Heart right ventricle (tissue), 16 donors: ENCODE data around the gene CACNB2. TPM values are rescaled to one million over a fixed set of nuclear protein-coding genes. Genes with fewer than 3 reads are reported as not detected.

ENCODE experiments used
- ATAC-seq, 8 donors: fragments of 200-7000 bp; cut with Tn5 transposase; one replicate each; pipeline ENCODE4 v1.9.1; 2020; ENCODE audit warnings: mild to moderate bottlenecking in 8 of 8, moderate library complexity in 8 of 8, moderate number of reproducible peaks in 1 of 8
- DNase-seq, 2 donors: peaks; one replicate each; pipeline ENCODE4 v3.0.0-alpha.2; 2020
- H3K27ac ChIP-seq, 10 donors: fragments of 200-600 bp; sonication (generic) in 2 of 10; one replicate each; pipeline versions ENCODE4 v1.5.0 to v1.8.0; 2020 to 2022; ENCODE audit warnings: mild to moderate bottlenecking in 3 of 10
- H3K27me3 ChIP-seq, 7 donors: fragments of 200-600 bp; one replicate each; pipeline ENCODE4 v1.8.0; 2021 to 2022; ENCODE audit warnings: mild to moderate bottlenecking in 2 of 7
- H3K36me3 ChIP-seq, 9 donors: fragments of 200-600 bp; sonication (generic) in 1 of 9; one replicate each; pipeline versions ENCODE4 v1.5.0 to v1.8.0; 2020 to 2022; ENCODE audit warnings: mild to moderate bottlenecking in 2 of 9
- H3K4me1 ChIP-seq, 9 donors: fragments of 200-600 bp; sonication (generic) in 1 of 9; one replicate each; pipeline versions ENCODE4 v1.5.0 to v1.8.0; 2020 to 2022; ENCODE audit warnings: mild to moderate bottlenecking in 4 of 9
- H3K4me3 ChIP-seq, 10 donors: fragments of 200-600 bp; sonication (generic) in 2 of 10; one replicate each; pipeline versions ENCODE4 v1.5.0 to v1.8.0; 2020 to 2022; ENCODE audit warnings: mild to moderate bottlenecking in 7 of 10, moderate library complexity in 2 of 10
- H3K9me3 ChIP-seq, 11 donors: fragments of 200-600 bp in 10 of 11; sonication (generic) in 2 of 11; one replicate each; pipeline versions ENCODE4 v1.5.0 to v1.8.0; 2013 to 2022; ENCODE audit warnings: mild to moderate bottlenecking in 2 of 11, control low read depth in 1 of 11, moderate library complexity in 1 of 11
- WGBS, 2 donors: extraction: QIAGEN DNeasy Blood & Tissue Kit; methylation state at CpG; one replicate each; pipeline ENCODE4 v1.1.7; 2013; ENCODE audit warnings: inconsistent platforms in 1 of 2; 5-methylcytosine and 5-hydroxymethylcytosine counted together
- intact Hi-C, 10 donors: fragments of 100-400 bp; cut with DNase I; formaldehyde crosslinking; loops; one replicate each; pipeline versions ENCODE4 v1.11.1 to v1.14.2; 2022
- polyA plus RNA-seq, 2 donors: library from polyadenylated mRNA; stranded (reverse); fragments of 200-250 nt; gene quantifications; one replicate each; pipeline ENCODE4 v1.2.3, GENCODE V29; 2013
- total RNA-seq, 10 donors: library from RNA; stranded (reverse); fragmentation: NEBNext Ultra II Directional in 3 of 10; extraction: Animal tissue kit (Norgen Biotek cat#: 25700) in 3 of 10; gene quantifications; one replicate each; pipeline versions ENCODE4 v1.2.1 to v1.2.4, GENCODE V29; 2021 to 2023
- TF ChIP-seq, protein P1 (sequence below), 9 donors: fragments of 200-600 bp; sonication (generic) in 2 of 9; IDR thresholded peaks; one replicate each; pipeline versions ENCODE4 v1.5.0 to v1.8.0; 2021 to 2022; ENCODE audit warnings: antibody characterized with exemption in 9 of 9, mild to moderate bottlenecking in 5 of 9, moderate library complexity in 1 of 9
- donor health status: Arrhythmogenic right ventricular cardiomyopathy.
- donor health status: ischemic (EF 13 %, LVEDD 7.1; RV severe dilation, severe dysfunction).
- donor health status: healthy with polysubstance abuse.
- donor health status: DM: no; HTN: yes; CAD: no.
- donor health status: DM: no; HTN: no; CAD: no.
- donor health status: ischemic (EF 25% LVEDD 6.9; RV normal size, moderate dysfunction).
- donor health status: ischemic (EF 25% LVEDD 5.7; RV mildly dilated, moderate dysfunction).
- donor health status: healthy.
- donor health status: DM: yes; HTN: yes; CAD: no.
- donor health status: Ischemic cardiomyopathy.
- donor health status: ischemic (EF 35%, LVEDD 5.7; RV mildly dilated, moderate dysfunction).
- donor health status: nonischemic (EF 11% LVEDD 7.7; RV severe dilation, severe dysfunction).
- donor health status: DM: yes; HTN: yes; CAD: no.
- donor health status: PGD.
- donor health status: ischemic (EF 29% LVEDD 5.4; RV normal size, mild dysfunction).
- donor health status: nonischemic (EF 23%, LVEDD 6.1; RV moderate dilation, normal function).

CACNB2 gene
- total and polyA plus RNA-seq, 12 donors, result 8.9 to 71.1 (median 36.7) TPM

DNA sequence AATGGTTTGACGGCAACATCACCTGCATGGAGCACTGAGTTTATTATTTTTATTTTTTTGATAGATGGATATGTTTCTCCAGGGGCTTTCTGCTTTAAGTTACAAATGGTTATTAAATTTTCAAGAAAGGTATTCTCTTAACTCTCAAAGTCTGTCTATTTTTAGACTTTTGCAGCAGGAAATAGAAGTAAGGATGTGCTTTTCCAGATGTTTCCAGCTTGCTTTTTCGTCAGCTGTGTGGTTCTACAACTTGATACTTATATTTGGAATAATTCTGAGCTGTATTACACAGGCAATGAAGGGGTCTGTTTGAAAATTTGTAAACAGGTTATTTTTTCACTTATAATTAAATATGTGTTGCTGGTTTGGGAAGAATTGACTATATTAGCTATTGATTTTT lies 69.0 kb downstream of the CACNB2 start:
- H3K4me1 ChIP-seq, result peaks cover 0 to 23% (median 14%) of the 10 kb centered on the region in 9 donors
- DNase-seq, result no peak
- H3K9me3 ChIP-seq, result no peaks in the 10 kb centered on the region
- H3K36me3 ChIP-seq, result no peaks in the 10 kb centered on the region
- H3K4me3 ChIP-seq, result no peak overlapping the region
- intact Hi-C loops, result no loop called here
- ATAC-seq, result no peak
- H3K27me3 ChIP-seq, result no peaks in the 10 kb centered on the region
- 19 to 42% methylated on average over 2 of the region's 2 CpGs for WGBS, 2 donors
- TF ChIP-seq, protein P1, sequence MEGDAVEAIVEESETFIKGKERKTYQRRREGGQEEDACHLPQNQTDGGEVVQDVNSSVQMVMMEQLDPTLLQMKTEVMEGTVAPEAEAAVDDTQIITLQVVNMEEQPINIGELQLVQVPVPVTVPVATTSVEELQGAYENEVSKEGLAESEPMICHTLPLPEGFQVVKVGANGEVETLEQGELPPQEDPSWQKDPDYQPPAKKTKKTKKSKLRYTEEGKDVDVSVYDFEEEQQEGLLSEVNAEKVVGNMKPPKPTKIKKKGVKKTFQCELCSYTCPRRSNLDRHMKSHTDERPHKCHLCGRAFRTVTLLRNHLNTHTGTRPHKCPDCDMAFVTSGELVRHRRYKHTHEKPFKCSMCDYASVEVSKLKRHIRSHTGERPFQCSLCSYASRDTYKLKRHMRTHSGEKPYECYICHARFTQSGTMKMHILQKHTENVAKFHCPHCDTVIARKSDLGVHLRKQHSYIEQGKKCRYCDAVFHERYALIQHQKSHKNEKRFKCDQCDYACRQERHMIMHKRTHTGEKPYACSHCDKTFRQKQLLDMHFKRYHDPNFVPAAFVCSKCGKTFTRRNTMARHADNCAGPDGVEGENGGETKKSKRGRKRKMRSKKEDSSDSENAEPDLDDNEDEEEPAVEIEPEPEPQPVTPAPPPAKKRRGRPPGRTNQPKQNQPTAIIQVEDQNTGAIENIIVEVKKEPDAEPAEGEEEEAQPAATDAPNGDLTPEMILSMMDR (IDR thresholded peaks at IDR 0.05), result no peak
- no peak overlapping the region for H3K27ac ChIP-seq

DNA sequence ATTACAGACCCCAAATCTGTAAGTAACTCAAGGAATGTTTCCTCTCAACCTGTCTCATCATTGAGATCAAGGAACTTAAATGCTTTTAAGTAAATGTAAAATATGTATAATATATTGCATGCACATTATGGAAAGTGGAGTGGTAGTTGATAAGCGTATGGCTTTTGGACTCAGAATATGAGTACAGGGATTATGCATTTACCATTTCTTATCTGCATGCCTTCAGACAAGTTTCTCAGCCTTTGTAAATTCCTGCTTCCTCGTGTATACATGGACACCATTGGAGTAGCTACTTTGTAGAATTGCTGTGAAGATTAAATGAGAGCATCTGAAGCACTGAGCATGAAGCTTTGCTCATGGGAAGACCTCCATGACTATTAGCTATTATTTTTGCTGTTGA lies 70.5 kb downstream of the CACNB2 start:
- DNase-seq (no peak), ATAC-seq (no peak)
- TF ChIP-seq, protein P1 (IDR thresholded peaks at IDR 0.05), result no peak
- H3K27ac ChIP-seq, result no peak overlapping the region
- H3K9me3 ChIP-seq, result no peaks in the 10 kb centered on the region
- no peak overlapping the region for H3K4me3 ChIP-seq
- H3K36me3 ChIP-seq, result no peaks in the 10 kb centered on the region
- intact Hi-C loops, result loop anchor here in 8 of 10 donors (5.0 to 10.0 kb wide), 7 partner anchors 66 to 606 kb away; partner anchors contain the start of gene CACNB2 (in 3 of the 8)
- 29 to 33% methylated on average over 2 of the region's 2 CpGs for WGBS, 2 donors
- H3K4me1 ChIP-seq, result peaks cover 0 to 29% (median 12%) of the 10 kb centered on the region in 9 donors
- no peaks in the 10 kb centered on the region for H3K27me3 ChIP-seq

DNA sequence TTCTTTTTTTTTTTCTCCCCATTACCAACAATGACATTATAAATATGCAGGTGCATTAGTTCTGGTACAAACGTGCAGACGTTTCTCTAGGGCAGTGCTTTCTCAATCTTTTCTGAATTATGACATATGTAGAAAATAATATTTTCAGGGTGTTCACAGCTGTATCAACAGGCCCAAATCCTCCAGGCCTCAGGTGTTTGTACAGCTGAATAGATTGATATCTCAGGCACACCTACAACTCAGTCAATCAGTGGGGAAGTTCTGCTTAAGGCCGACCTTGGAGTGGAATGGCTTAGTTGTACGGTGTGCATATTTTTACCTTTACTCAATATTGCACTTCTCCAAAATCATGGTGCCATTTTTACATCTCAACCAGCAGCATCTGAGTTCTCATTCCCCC lies 71.6 kb downstream of the CACNB2 start:
- ATAC-seq (no peak), DNase-seq (no peak)
- intact Hi-C loops, result loop anchor here in 8 of 10 donors (5.0 to 10.0 kb wide), 7 partner anchors 67 to 607 kb away; partner anchors contain the start of gene CACNB2 (in 3 of the 8)
- Histone ChIP-seq H3K4me1 (peaks cover 0 to 37% (median 12%) of the 10 kb centered on the region in 9 donors), H3K4me3 (no peak overlapping the region), H3K36me3 (no peaks in the 10 kb centered on the region), H3K27ac (no peak overlapping the region), H3K27me3 (no peaks in the 10 kb centered on the region), H3K9me3 (no peaks in the 10 kb centered on the region)
- TF ChIP-seq, protein P1 (IDR thresholded peaks at IDR 0.05), result no peak
- WGBS, 2 donors, result 81 to 89% methylated on average over 4 of the region's 4 CpGs

DNA sequence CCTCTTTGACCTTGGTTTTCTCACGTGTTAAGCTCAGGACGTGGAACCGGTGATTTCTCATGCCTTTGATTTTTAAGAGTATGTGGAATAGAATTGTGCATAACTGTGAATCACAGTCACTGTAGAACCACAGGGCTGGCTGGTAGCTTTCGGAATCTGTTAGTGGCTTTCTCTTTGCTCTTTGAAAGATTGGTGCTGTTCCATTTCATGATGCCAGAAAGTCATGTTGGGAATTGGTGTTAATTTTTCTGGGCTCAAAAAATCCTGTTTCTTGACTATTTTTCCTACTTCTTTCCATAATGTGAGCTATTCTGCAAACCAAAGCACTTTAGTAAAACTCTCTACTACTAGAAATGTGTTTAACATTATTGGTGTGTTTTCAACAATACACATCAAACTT lies 73.0 kb downstream of the CACNB2 start:
- H3K36me3 ChIP-seq, result no peaks in the 10 kb centered on the region
- ATAC-seq (no peak), DNase-seq (no peak)
- WGBS, 2 donors, result 19 to 43% methylated on average over 4 of the region's 4 CpGs
- TF ChIP-seq, protein P1 (IDR thresholded peaks at IDR 0.05), result no peak
- intact Hi-C loops, result loop anchor here in 8 of 10 donors (5.0 to 10.0 kb wide), 7 partner anchors 68 to 608 kb away; partner anchors contain the start of gene CACNB2 (in 3 of the 8)
- H3K9me3 ChIP-seq, result no peaks in the 10 kb centered on the region
- H3K4me3 ChIP-seq, result no peak overlapping the region
- H3K27me3 ChIP-seq, result no peaks in the 10 kb centered on the region
- no peak overlapping the region for H3K27ac ChIP-seq
- H3K4me1 ChIP-seq, result peaks cover 0 to 38% (median 12%) of the 10 kb centered on the region in 9 donors
